T-helper 2 cell treated with Interferon-gamma antibody and Interleukin-4, amounts not matched to agents 100 ng/mL and 5 ng/mL, for 36 hours (primary cell): ENCODE data around the gene LBHD2. TPM values are rescaled to one million over a fixed set of nuclear protein-coding genes. Genes with fewer than 3 reads are reported as not detected.
"Not testable (repeated sequence)": the region's sequence is repeated elsewhere in the genome, so short reads cannot be mapped to it uniquely, and the experiment has no call there.

Experiments used
- intact Hi-C: fragments of 100-400 bp; cut with micrococcal nuclease; formaldehyde crosslinking; loops from one replicate; pipeline ENCODE4 v1.15.1; 2023
- total RNA-seq: library from RNA; stranded (reverse); gene quantifications from 2 replicates; pipeline ENCODE4 v1.2.3, GENCODE V29; 2022

Gene LBHD2
- not detected in 2 replicates for total RNA-seq

DNA sequence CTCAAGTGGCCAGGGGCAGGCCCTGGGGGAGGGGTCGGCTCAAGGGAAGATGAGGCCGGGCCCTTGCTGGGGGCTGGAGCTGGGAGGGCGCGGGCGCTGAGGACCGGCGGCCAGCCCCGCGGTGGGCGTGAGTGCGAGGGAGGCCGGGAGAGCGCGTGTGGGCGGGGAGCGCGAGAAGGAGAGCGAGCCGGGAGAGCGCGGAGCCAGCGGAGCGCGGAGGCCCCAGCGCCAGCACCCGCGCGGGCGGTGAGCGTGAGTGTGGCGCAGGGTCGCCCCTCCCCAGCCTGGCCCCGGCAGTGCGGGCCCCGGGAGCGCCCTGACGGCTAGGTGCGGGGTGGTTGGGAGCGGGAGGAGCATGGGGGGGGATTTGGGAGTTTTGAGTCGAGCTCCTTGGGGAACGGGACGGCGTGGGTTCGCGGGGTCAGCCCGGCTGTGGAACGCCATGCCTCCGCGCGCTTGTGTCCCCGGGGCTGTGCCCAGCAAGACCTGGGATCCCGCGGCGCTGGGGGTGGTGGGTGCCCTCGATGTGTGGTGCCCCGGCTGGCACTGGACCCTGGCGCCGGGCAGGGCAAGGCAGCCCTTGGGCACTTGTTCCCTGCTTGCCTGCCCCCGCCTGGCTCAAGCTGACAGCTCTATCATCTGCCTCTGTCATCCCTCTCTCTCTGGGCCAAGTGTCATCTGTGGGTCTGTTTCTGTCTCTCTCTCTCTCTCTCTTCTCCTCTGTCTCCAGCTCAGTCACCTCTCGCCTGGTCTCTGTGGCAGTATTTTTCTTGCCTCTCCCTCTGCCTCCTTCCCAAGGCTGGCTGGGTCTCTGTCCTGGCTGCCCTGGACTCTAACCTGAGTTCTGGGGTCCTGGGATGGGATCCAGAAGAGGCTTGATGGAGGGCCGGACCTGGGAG, at the start of gene LBHD2:
LBHD2 (plus strand) TSS at position 190 of the 899 bp plus-strand sequence. CDS start 1,803 bp downstream, outside the sequence.
- intact Hi-C loops = no loop called here

DNA sequence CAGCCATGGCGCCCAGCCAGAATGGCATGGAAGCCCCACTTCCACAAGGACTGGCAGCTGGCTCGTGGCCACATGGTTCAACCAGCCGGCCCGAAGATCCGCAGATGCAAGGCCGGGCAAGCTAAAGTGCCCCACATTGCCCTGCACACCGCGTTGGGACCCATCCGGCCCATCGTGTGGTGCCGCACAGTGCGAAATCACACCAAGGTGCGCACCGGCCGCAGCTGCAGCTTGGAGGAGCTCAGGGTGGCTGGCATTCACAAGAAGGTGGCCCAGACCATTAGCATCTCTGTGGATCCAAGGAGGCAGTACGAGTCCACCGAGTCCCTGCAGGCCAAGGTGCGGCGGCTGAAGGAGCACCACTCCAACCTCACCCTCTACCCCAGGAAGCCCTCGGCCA, 42.5 kb upstream of the LBHD2 start:
- intact Hi-C loops = no loop called here

- intact Hi-C loops = no loop called here
Observed at GRCh38 chr14:103043257-103044015, 40.6 kb upstream of the LBHD2 start.

GRCh38 chr14:103045371-103045869, 38.6 kb upstream of the LBHD2 start:
- intact Hi-C loops = no loop called here

- intact Hi-C loops = not testable (repeated sequence)
Observed at GRCh38 chr14:103047453-103047852, 36.6 kb upstream of the LBHD2 start.

DNA sequence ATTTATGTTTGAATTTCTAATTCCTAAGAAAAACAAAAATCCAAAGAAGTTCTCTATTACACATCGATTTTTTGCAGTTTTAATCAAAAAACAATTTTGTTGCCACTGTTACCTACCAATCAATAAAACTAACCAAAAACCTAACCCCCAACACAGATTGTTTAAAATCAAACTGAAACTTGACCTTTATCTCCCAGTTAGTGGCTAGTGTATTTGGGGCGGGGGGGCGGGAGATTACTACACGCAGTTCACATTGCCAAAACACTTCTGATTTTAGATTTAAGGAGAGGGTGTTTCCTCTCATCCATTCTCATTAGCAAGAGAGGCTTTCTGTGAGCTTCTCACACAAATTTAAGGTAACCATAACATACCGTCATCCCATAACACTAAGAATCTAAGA, 33.1 kb upstream of the LBHD2 start:
- intact Hi-C loops = no loop called here

DNA sequence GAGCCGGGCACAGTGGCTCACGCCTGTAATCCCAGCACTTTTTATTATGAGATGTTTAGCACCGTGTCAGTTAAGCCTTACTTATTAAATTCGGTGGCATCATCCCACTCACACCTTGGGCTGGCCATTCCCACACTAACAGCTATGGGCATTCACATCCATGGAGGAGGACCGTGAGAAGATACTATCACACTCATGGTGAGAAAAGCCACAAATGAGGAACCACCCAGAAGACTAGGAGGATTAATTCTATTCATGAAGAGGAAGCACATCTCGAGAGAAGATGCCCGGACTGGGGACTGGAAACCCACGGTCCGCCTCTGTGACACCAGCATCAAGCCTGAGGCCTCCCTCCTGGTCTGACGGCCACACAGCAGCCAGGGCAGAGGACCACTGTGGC, 31.6 kb upstream of the LBHD2 start:
- intact Hi-C loops = no loop called here

- intact Hi-C loops = no loop called here
Observed at GRCh38 chr14:103055695-103056094, 28.3 kb upstream of the LBHD2 start.

DNA sequence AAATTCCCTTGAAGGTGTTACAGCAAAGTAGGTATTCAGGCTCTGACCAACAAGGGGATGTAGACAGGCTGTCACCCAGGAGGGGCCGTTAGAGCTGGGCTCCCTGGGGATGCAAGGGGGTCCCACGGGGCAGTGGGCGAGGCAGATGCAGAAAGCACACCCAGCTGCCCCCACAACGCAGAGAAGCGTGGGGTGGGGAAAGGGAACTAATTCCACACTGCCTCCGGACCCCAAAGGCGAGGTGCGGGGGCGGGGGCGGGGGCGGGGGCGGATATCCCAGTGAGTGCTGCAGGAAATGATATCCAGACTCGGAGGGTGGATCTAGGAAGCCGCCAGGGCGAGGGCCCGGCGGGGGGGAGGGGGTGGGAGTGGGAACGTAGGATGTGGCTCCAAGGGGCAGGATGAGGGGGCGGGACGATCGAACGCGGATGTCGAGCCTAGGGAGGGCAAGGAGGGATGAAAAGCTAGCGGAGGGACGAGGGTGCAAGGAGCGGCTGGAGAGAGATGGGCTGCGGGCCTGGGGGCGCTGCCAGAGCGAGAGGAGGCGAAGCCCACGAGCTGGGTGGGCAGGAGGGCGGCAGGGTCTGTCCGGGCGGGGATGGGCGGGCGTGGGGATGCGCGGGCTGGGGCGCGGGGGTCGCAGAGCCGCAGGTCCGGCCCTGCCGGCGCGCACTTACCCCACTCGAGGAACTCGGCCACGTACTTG, 27.5 kb upstream of the LBHD2 start:
- intact Hi-C loops = no loop called here

DNA sequence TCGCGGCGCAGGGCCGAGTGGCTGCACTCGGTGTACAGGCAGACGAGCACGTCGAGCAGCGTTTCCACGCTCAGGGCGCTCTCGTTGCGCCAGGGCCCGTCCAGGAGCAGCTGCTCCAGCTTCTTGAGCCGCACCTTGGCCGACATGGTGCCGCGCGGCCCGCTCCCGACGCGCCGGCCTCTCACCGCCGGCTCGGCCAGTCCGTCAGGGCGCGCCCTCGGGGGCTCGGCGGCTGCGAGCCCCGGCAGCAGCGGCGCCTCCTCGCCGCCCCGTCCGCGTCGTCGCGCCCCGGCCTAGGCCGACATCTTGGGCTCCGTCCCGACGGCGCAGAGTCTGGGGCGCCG, 27.0 kb upstream of the LBHD2 start:
- intact Hi-C loops = no loop called here

GRCh38 chr14:103057372-103058163, 26.4 kb upstream of the LBHD2 start, which contains the start of gene CDC42BPB:
Gene CDC42BPB, minus strand, starts transcription at chr14:103057549. Its CDS starts 376 bp downstream, at chr14:103057173.
- intact Hi-C loops = no loop called here

DNA sequence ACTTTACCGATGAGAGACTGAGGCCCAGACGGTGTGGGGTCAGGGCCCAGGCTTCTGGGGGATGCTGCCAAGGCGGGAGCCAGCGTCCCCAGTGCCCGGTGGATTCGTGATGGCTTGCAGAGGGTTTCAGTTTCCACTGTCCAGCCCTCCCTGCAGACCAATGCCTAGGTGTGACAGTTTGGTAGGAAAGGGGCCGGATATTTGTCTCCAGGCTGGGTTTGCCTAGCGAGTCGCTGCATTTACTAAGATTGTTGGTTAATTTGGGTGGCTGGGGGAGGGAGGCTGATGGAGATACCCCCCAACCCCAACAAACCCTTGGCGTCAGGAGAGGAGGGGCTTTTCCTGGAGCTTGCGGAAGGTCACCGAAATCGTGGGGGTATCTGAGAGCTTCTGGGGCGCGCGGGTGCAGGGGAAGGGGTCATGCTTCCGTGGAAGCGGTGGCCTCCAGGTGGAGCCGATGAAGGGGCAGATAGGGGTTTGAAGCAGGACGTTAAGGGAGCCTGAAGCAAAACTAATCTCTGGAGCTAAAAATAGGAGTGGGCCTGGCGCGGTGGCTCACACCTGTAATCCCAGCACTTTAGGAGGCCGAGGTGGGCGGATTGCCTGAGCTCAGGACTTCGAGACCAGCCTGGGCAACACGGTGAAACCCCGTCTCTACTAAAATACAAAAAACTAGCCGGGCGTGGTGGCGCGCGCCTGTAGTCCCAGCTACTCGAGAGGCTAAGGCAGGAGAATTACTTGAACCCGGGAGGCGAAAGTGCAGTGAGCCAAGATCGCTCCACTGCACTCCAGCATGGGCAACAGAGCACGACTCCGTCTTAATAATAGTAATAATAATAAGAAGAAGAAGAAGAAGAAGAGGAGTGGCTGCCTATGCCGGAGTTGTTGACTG, 25.6 kb upstream of the LBHD2 start:
- intact Hi-C loops = no loop called here

- intact Hi-C loops = no loop called here
Observed at GRCh38 chr14:103059556-103059955, 24.5 kb upstream of the LBHD2 start.

- intact Hi-C loops = no loop called here
Observed at GRCh38 chr14:103061482-103061976, 22.5 kb upstream of the LBHD2 start.

DNA sequence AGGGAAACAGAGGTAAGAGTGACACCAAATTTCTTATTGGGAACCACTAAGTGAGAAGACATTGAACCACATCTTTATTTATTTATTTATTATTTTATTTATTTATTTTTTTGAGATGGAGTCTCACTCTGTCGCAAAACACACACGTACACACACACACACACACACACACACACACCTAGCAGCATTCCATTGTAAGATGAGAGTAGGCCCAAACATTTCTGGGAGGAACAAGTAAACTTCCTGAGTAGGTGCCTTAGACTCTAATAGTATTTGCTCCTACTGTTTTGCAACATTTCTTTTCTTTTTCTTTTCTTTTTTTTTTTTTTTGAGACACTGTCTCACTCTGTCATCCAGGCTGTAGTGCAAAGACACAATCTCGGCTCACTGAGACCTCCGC, 19.6 kb upstream of the LBHD2 start:
- intact Hi-C loops = no loop called here

DNA sequence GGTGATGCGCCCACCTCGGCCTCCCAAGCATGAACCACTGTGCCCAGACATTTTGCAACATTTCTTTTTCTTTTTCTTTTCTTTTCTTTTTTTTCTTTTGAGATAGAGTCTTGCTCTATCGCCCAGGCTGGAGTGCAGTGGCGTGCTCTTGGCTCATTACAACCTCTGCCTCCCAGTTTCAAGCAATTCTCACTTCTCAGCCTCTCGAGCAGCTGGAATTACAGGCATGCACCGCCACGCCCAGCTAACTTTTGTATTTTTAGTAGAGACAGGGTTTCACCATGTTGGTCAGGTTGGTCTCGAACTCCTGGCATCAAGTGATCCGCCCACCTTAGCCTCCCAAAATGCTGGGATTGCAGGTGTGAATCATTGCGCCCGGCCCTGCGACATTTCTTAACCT, 19.0 kb upstream of the LBHD2 start:
- intact Hi-C loops = no loop called here

- intact Hi-C loops = no loop called here
Observed at GRCh38 chr14:103065861-103066260, 18.1 kb upstream of the LBHD2 start.

DNA sequence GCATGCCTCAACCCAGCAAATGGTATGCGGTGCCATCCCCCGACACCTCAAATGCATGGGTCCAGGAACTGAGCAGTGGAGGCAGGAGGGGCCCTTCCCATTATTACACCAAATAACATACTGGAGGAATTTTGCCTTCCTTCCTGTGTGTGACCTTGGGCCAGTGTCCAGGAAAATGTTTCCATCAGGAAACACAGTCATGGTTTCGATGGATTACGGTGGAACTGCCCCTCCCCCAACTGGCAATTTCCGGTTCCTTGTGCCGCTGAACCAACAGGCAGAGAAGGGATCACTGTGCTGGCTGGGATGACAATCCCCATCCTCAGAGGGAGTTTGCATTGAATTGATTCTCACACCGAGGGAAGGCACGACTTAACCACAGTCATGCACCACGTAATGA, 17.6 kb upstream of the LBHD2 start:
- intact Hi-C loops = no loop called here

GRCh38 chr14:103067231-103067954, 16.6 kb upstream of the LBHD2 start:
- intact Hi-C loops = no loop called here
